ENCODE results near the gene OCA2. TPM values are rescaled to one million over a fixed set of nuclear protein-coding genes. Genes with fewer than 3 reads are reported as not detected.

The OCA2 gene
- total and polyA plus RNA-seq, 2 of the 13 experiments (the other 11 are each of a cell fraction or from before 2014, with no cell fraction given) = 0.02 to 0.05 TPM

DNA sequence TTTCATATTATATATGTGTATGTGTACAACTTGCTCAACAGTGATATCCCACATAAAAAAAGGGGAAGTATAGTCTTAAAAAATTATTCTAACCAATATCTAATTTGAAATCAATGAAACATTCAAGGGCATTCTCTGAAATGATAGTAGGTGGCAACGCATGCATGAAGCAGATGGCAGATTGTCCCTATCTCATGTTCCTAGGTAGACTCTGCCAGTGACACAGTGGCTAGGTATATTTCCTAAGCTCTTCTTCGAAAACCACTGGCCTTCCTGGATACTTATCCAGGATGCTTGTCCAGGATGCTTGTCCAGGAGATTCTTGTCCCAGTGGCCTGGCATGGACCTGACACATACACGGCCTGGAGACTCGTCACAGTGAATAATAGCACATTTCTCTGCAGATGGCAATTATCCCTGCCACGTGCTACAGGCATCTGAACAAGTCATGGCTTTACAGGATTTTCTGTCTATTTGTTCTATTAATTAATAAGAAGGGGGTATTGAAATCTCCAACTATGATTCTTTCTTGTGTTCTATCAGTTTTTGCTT lies 54.9 kb downstream of the OCA2 start:
- WGBS (ENCODE audit: low lambda C conversion rate) = 34% methylated on average over 5 of the region's 5 CpGs
- in situ Hi-C loops (cut with HindIII; ENCODE audit: extremely low pct_ligation_motif_present, low pct_unique_long_range_greater_than_20kb) (no loop called here), intact Hi-C loops (cut with micrococcal nuclease; ENCODE audit: unreplicated experiment) (no loop called here)

DNA sequence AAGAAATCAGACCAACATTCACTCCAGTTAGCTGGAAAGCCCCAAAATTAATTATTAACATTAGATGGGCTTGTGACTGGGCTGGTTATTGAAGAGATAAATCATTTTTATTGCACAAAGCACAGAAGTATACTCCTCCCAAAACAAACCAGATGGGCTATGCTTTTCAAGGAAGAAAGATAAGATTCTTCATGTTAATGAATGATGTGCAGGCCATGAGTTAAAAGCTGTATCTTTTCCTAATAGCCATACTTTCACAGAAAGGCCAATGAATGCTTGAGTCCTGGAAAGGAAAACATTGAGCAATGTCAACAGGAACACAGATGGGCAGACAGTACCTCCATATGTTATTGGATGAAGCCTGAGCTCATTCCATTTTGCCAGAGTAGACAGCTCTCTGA lies 55.4 kb downstream of the OCA2 start:
- intact Hi-C loops (cut with micrococcal nuclease; ENCODE audit: unreplicated experiment) = no loop called here
- BruUV-seq (replicated peaks) = no TSS peak
- Histone ChIP-seq H3K4me1 (ENCODE audit: insufficient read depth, low read length) (peaks cover 12% of the 10 kb centered on the region), H4K20me1 (ENCODE audit: insufficient read depth, low read length) (no peaks in the 10 kb centered on the region), H3K9me3 (ENCODE audit: low read length) (no peaks in the 10 kb centered on the region), H3K36me3 (replicated peaks in 1 of 2; ENCODE audit: control insufficient read depth in 1 of 2, insufficient read depth in 2 of 2, low read length in 2 of 2) (no peaks in the 10 kb centered on the region), H3K27ac (ENCODE audit: extremely low read length, insufficient read depth, low read length) (no peak overlapping the region), H3K9ac (ENCODE audit: insufficient read depth, low read depth, low read length) (no peak overlapping the region), H3K4me2 (ENCODE audit: low read depth, low read length) (no peak overlapping the region), H3K27me3 (ENCODE audit: control insufficient read depth in 1 of 2, insufficient read depth in 2 of 2, low read length in 2 of 2) (0 out of 5 replicates have a peak, but pooled peaks cover 0 to 2% of the 10 kb centered on the region in 2 experiments), H3K79me2 (ENCODE audit: insufficient read depth, low read length) (no peaks in the 10 kb centered on the region), H2AFZ (ENCODE audit: low read length) (no peak overlapping the region), H3K4me3 (replicated peaks in 1 of 3; ENCODE audit: insufficient read depth in 1 of 3, low read depth in 2 of 3, low read length in 3 of 3) (no peak overlapping the region)
- ChIA-PET POLR2A (no interaction called here), CTCF (ENCODE audit: low intra/inter-chr PET ratio, low total read pairs) (no interaction called here)
- in situ Hi-C loops (cut with HindIII; ENCODE audit: extremely low pct_ligation_motif_present, low pct_unique_long_range_greater_than_20kb) = no loop called here
- ATAC-seq (no peak; the same call in 2 of the 3 replicates), DNase-seq (ENCODE audit: low spot score) (peak; percentile 12), FAIRE-seq (no peak)
- TF ChIP-seq MLLT10 (CRISPR knock-in tag; IDR thresholded peaks at IDR 0.05) = no peak
- no peak for TF ChIP-seq TOE1 (CRISPR knock-in tag; IDR thresholded peaks at IDR 0.05)
- TF ChIP-seq GABPB1 (CRISPR knock-in tag; IDR thresholded peaks at IDR 0.05) = no peak
- no peak for TF ChIP-seq ZBTB7A (CRISPR knock-in tag; IDR thresholded peaks at IDR 0.05)
- no peak for TF ChIP-seq FOXA1 (IDR thresholded peaks at IDR 0.05)
- peak; percentile 42 for TF ChIP-seq FOXA1 (CRISPR knock-in tag; IDR thresholded peaks at IDR 0.05)
- no peak for TF ChIP-seq ZNF232 (CRISPR knock-in tag; IDR thresholded peaks at IDR 0.05; ENCODE audit: borderline replicate concordance)
- TF ChIP-seq CEBPB (IDR thresholded peaks at IDR 0.05; ENCODE audit: borderline replicate concordance, low read depth, low read length) = peak; percentile 53; the same call in 1 of the 2 replicates
- TF ChIP-seq ZNF3 (CRISPR knock-in tag; IDR thresholded peaks at IDR 0.05) = no peak
- TF ChIP-seq HCFC1 (IDR thresholded peaks at IDR 0.05; ENCODE audit: low read depth, low read length) = no peak
- no peak for TF ChIP-seq BCL3 (CRISPR knock-in tag; IDR thresholded peaks at IDR 0.05)
- peak; percentile 48 for TF ChIP-seq CEBPG (CRISPR knock-in tag; IDR thresholded peaks at IDR 0.05)
- TF ChIP-seq BCL6 (CRISPR knock-in tag; IDR thresholded peaks at IDR 0.05) = 0 out of 2 replicates have a peak, but pooled peaks have one; percentile 38
- no peak for TF ChIP-seq STAG1 (CRISPR knock-in tag; IDR thresholded peaks at IDR 0.05)
- no peak for TF ChIP-seq REL (CRISPR knock-in tag; conservative IDR thresholded peaks at IDR 0.05)

More for the DNA sequence above, 54.9 kb downstream of the OCA2 start:
- H4K20me1 ChIP-seq (ENCODE audit: insufficient read depth, low read length) = no peaks in the 10 kb centered on the region
- no peaks in the 10 kb centered on the region for H3K36me3 ChIP-seq (replicated peaks in 1 of 2; ENCODE audit: control insufficient read depth in 1 of 2, insufficient read depth in 2 of 2, low read length in 2 of 2)
- ChIA-PET POLR2A (no interaction called here), CTCF (ENCODE audit: low intra/inter-chr PET ratio, low total read pairs) (no interaction called here)
- H3K27ac ChIP-seq (ENCODE audit: extremely low read length, insufficient read depth, low read length) = no peak overlapping the region
- no TSS peak for BruUV-seq (replicated peaks)
- H3K9ac ChIP-seq (ENCODE audit: insufficient read depth, low read depth, low read length) = no peak overlapping the region
- H3K27me3 ChIP-seq (ENCODE audit: control insufficient read depth in 1 of 2, insufficient read depth in 2 of 2, low read length in 2 of 2) = 0 out of 5 replicates have a peak, but pooled peaks cover 0 to 2% of the 10 kb centered on the region in 2 experiments
- H3K9me3 ChIP-seq (ENCODE audit: low read length) = no peaks in the 10 kb centered on the region
- H3K4me2 ChIP-seq (ENCODE audit: low read depth, low read length) = no peak overlapping the region
- ATAC-seq (no peak), FAIRE-seq (no peak), DNase-seq (ENCODE audit: low spot score) (no peak)
- H2AFZ ChIP-seq (ENCODE audit: low read length) = no peak overlapping the region
- H3K4me1 ChIP-seq (ENCODE audit: insufficient read depth, low read length) = peaks cover 10% of the 10 kb centered on the region; the same call in 1 of the 2 replicates
- H3K4me3 ChIP-seq (replicated peaks in 1 of 3; ENCODE audit: insufficient read depth in 1 of 3, low read depth in 2 of 3, low read length in 3 of 3) = no peak overlapping the region
- TF ChIP-seq, protein P1, sequence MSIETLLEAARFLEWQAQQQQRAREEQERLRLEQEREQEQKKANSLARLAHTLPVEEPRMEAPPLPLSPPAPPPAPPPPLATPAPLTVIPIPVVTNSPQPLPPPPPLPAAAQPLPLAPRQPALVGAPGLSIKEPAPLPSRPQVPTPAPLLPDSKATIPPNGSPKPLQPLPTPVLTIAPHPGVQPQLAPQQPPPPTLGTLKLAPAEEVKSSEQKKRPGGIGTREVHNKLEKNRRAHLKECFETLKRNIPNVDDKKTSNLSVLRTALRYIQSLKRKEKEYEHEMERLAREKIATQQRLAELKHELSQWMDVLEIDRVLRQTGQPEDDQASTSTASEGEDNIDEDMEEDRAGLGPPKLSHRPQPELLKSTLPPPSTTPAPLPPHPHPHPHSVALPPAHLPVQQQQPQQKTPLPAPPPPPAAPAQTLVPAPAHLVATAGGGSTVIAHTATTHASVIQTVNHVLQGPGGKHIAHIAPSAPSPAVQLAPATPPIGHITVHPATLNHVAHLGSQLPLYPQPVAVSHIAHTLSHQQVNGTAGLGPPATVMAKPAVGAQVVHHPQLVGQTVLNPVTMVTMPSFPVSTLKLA (IDR thresholded peaks at IDR 0.05) = 0 out of 2 replicates have a peak, but pooled peaks have one; percentile 4
- no peak for TF ChIP-seq SCMH1 (CRISPR knock-in tag; IDR thresholded peaks at IDR 0.05; ENCODE audit: borderline replicate concordance)
- H3K79me2 ChIP-seq (ENCODE audit: insufficient read depth, low read length) = no peaks in the 10 kb centered on the region

Measured in HepG2 (cell line).